Measurements from ENCODE around the gene PLEKHN1.

DNA sequence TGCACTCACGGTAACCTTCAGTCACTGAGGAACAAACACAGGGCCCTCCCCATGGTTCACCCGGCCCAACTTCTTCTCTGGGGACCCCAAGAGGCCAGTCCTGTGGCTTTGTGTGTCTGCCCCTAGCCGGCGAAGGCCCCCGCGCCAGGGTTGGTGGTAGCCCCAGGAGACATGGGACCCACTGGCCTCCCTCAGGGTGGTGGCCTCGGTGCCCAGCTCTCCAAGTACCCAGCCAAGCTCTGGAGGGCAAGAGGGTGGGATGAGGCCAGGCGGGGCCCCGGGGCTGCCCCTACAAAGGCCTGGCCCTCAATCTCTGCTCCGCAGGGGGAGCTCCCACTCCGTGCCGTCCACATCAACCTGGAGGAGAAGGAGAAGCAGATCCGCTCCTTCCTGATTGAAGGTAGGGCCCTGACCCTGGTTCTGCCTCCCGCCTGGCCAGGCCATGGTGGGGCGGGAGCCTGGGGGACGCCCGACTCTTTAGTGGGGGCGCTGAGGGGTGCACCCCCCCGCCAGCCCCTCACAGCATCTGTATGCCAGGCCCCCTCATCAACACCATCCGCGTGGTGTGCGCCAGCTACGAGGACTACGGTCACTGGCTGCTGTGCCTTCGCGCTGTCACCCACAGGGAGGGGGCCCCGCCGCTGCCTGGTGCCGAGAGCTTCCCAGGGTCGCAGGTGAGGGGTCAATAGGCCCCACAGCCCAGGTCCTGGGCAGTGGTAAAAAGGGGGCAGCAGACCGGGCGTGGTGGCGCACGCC, 5.6 kb downstream of the PLEKHN1 start:
- TF ChIP-seq POLR2AphosphoS5 (IDR thresholded peaks at IDR 0.05; ENCODE audit: insufficient read depth, low read depth, low read length) (no peak), POLR2A (IDR thresholded peaks at IDR 0.05; ENCODE audit: low read depth, low read length) (no peak), EZH2 (IDR thresholded peaks at IDR 0.05; ENCODE audit: borderline replicate concordance, low read depth, low read length, severe bottlenecking) (no peak), FOS (IDR thresholded peaks at IDR 0.05; ENCODE audit: borderline replicate concordance, insufficient read depth, low read length) (no peak), MYC (IDR thresholded peaks at IDR 0.05; ENCODE audit: low read depth, low read length) (no peak)
- TF ChIP-seq, protein P1, sequence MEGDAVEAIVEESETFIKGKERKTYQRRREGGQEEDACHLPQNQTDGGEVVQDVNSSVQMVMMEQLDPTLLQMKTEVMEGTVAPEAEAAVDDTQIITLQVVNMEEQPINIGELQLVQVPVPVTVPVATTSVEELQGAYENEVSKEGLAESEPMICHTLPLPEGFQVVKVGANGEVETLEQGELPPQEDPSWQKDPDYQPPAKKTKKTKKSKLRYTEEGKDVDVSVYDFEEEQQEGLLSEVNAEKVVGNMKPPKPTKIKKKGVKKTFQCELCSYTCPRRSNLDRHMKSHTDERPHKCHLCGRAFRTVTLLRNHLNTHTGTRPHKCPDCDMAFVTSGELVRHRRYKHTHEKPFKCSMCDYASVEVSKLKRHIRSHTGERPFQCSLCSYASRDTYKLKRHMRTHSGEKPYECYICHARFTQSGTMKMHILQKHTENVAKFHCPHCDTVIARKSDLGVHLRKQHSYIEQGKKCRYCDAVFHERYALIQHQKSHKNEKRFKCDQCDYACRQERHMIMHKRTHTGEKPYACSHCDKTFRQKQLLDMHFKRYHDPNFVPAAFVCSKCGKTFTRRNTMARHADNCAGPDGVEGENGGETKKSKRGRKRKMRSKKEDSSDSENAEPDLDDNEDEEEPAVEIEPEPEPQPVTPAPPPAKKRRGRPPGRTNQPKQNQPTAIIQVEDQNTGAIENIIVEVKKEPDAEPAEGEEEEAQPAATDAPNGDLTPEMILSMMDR (IDR thresholded peaks at IDR 0.05; ENCODE audit: extremely low read depth in 1 of 2, insufficient read depth in 1 of 2, low read depth in 1 of 2, low read length in 2 of 2) = no peak
- TF ChIP-seq, protein P2, sequence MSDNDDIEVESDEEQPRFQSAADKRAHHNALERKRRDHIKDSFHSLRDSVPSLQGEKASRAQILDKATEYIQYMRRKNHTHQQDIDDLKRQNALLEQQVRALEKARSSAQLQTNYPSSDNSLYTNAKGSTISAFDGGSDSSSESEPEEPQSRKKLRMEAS (IDR thresholded peaks at IDR 0.05; ENCODE audit: insufficient read depth, insufficient read length) = no peak

Measured in endothelial cell of umbilical vein (primary cell).